H9 (cell line): ENCODE data around the gene CHN2. TPM values are rescaled to one million over a fixed set of nuclear protein-coding genes. Genes with fewer than 3 reads are reported as not detected.

Experiments
- DNase-seq: peaks from one replicate; pipeline ENCODE4 v3.0.0-alpha.2; 2017
- H2AFZ ChIP-seq: one replicate; pipeline ENCODE4 v1.6.1; 2013; ENCODE audit warnings: mild to moderate bottlenecking, low read length, control low read depth, moderate library complexity
- H2AK5ac ChIP-seq: 2 replicates; pipeline ENCODE4 v1.6.1; 2013; ENCODE audit warnings: low read length, control low read depth, mixed read lengths; ENCODE audit not compliant: insufficient read length
- H2BK120ac ChIP-seq: one replicate; pipeline ENCODE4 v1.6.1; 2013; ENCODE audit warnings: low read depth, mild to moderate bottlenecking, low read length, control low read depth, inconsistent platforms; ENCODE audit not compliant: poor library complexity, severe bottlenecking
- H2BK12ac ChIP-seq: 2 replicates; pipeline ENCODE4 v1.6.1; 2013; ENCODE audit warnings: low read length, control low read depth, mixed read lengths, low read depth; ENCODE audit not compliant: insufficient read length
- H2BK15ac ChIP-seq: 2 replicates; pipeline ENCODE4 v1.6.1; 2013; ENCODE audit warnings: low read depth, low read length, control low read depth
- H2BK20ac ChIP-seq: one replicate; pipeline ENCODE4 v1.6.1; 2013; ENCODE audit warnings: low read depth, mild to moderate bottlenecking, low read length, control low read depth, inconsistent platforms; ENCODE audit not compliant: poor library complexity, severe bottlenecking
- H2BK5ac ChIP-seq: 2 replicates; pipeline ENCODE4 v1.6.1; 2013; ENCODE audit warnings: low read length, control low read depth, mixed read lengths; ENCODE audit not compliant: insufficient read length
- H3K14ac ChIP-seq: 2 replicates; pipeline ENCODE4 v1.6.1; 2013; ENCODE audit warnings: low read length, control low read depth; ENCODE audit not compliant: insufficient read depth
- H3K18ac ChIP-seq: 2 replicates; pipeline ENCODE4 v1.6.1; 2013; ENCODE audit warnings: low read depth, mild to moderate bottlenecking, mixed read lengths, low read length, control low read depth; ENCODE audit not compliant: insufficient read length
- H3K23ac ChIP-seq: 2 replicates; pipeline ENCODE4 v1.6.1; 2013; ENCODE audit warnings: low read length, control low read depth, mixed read lengths, low read depth; ENCODE audit not compliant: insufficient read length
- H3K23me2 ChIP-seq: 2 replicates; pipeline ENCODE4 v1.6.1; 2013; ENCODE audit warnings: low read depth, mild to moderate bottlenecking, mixed read lengths, low read length, control low read depth; ENCODE audit not compliant: insufficient read length, poor library complexity, severe bottlenecking
- H3K27ac ChIP-seq: 2 replicates; pipeline ENCODE4 v1.5.1; 2013; ENCODE audit warnings: low read length, control low read depth, mixed read lengths, low read depth; ENCODE audit not compliant: insufficient read length
- H3K27me3 ChIP-seq: 2 replicates; pipeline ENCODE4 v1.6.1; 2013; ENCODE audit warnings: low read length, control low read depth, inconsistent platforms; ENCODE audit not compliant: insufficient read depth
- H3K4ac ChIP-seq: 2 replicates; pipeline ENCODE4 v1.6.1; 2013; ENCODE audit warnings: low read depth, mild to moderate bottlenecking, control low read depth, inconsistent platforms, low read length, moderate library complexity
- H3K4me1 ChIP-seq: 2 replicates; pipeline ENCODE4 v1.6.1; 2013; ENCODE audit warnings: low read length, control low read depth, inconsistent platforms; ENCODE audit not compliant: insufficient read depth
- H3K4me2 ChIP-seq: 2 replicates; pipeline ENCODE4 v1.6.1; 2013; ENCODE audit warnings: low read length, control low read depth, mixed read lengths; ENCODE audit not compliant: insufficient read length, insufficient read depth
- H3K56ac ChIP-seq: 2 replicates; pipeline ENCODE4 v1.6.1; 2013; ENCODE audit warnings: low read depth, mild to moderate bottlenecking, mixed read lengths, low read length, control low read depth; ENCODE audit not compliant: insufficient read length
- H3K79me1 ChIP-seq: 2 replicates; pipeline ENCODE4 v1.6.1; 2013; ENCODE audit warnings: low read depth, mild to moderate bottlenecking, moderate library complexity, low read length, control low read depth, inconsistent platforms; ENCODE audit not compliant: insufficient read depth, poor library complexity, severe bottlenecking
- H3K79me2 ChIP-seq: 2 replicates; pipeline ENCODE4 v1.6.1; 2013; ENCODE audit warnings: low read length, control low read depth, inconsistent platforms; ENCODE audit not compliant: insufficient read depth
- H3K9ac ChIP-seq: 2 replicates; pipeline ENCODE4 v1.6.1; 2013; ENCODE audit warnings: low read length, control low read depth, mixed read lengths; ENCODE audit not compliant: insufficient read length; ENCODE audit errors: extremely low read depth
- H3K9me3 ChIP-seq: one replicate; pipeline ENCODE4 v1.6.1; 2013; ENCODE audit warnings: low read depth, low read length, inconsistent platforms; ENCODE audit not compliant: control insufficient read depth
- H3T11ph ChIP-seq: one replicate; pipeline ENCODE4 v1.6.1; 2013; ENCODE audit warnings: mild to moderate bottlenecking, low read length, control low read depth, inconsistent platforms
- H4K20me1 ChIP-seq: one replicate; pipeline ENCODE4 v1.6.1; 2013; ENCODE audit not compliant: control insufficient read depth, insufficient read length, insufficient read depth
- H4K5ac ChIP-seq: 2 replicates; pipeline ENCODE4 v1.6.1; 2013; ENCODE audit warnings: low read depth, mild to moderate bottlenecking, mixed read lengths, low read length, control low read depth; ENCODE audit not compliant: insufficient read length
- H4K8ac ChIP-seq: replicated peaks from 2 replicates; pipeline ENCODE4 v1.6.1; 2013; ENCODE audit warnings: low read length, control low read depth, mixed read lengths, low read depth; ENCODE audit not compliant: insufficient read length
- H4K91ac ChIP-seq: 2 replicates; pipeline ENCODE4 v1.6.1; 2013; ENCODE audit warnings: low read depth, mild to moderate bottlenecking, moderate library complexity, mixed read lengths, low read length, control low read depth; ENCODE audit not compliant: insufficient read length
- H3K27ac Mint-ChIP-seq, 3 experiments: 2 replicates in 2 of 3; 3 replicates in 1 of 3; pipeline ENCODE4 v1.8.0; 2020 to 2021; ENCODE audit warnings: mixed read lengths in 3 of 3, mild to moderate bottlenecking in 1 of 3, moderate library complexity in 1 of 3
- H3K27me3 Mint-ChIP-seq: 2 replicates; pipeline ENCODE4 v1.8.0; 2021; ENCODE audit warnings: low read depth, mild to moderate bottlenecking, moderate library complexity, mixed read lengths
- H3K36me3 Mint-ChIP-seq, 3 experiments: 2 replicates in 2 of 3; 3 replicates in 1 of 3; pipeline ENCODE4 v1.8.0; 2020 to 2021; ENCODE audit warnings: low read depth in 3 of 3, mixed read lengths in 3 of 3; ENCODE audit not compliant: insufficient read depth in 1 of 3
- H3K4me1 Mint-ChIP-seq, 2 experiments: 2 replicates each; pipeline ENCODE4 v1.8.0; 2020; ENCODE audit warnings: mixed read lengths in 2 of 2
- H3K4me3 Mint-ChIP-seq, 2 experiments: 2 replicates in 1 of 2; 3 replicates in 1 of 2; pipeline ENCODE4 v1.8.0; 2020 to 2021; ENCODE audit warnings: mild to moderate bottlenecking in 2 of 2, mixed read lengths in 2 of 2, moderate library complexity in 1 of 2
- H3K9me3 Mint-ChIP-seq, 2 experiments: 2 replicates in 1 of 2; 3 replicates in 1 of 2; pipeline ENCODE4 v1.8.0; 2020; ENCODE audit warnings: mild to moderate bottlenecking in 2 of 2, mixed read lengths in 2 of 2, moderate library complexity in 1 of 2
- WGBS: extraction: QIAGEN DNeasy Blood & Tissue Kit; methylation state at CpG from one replicate; pipeline ENCODE4 v1.1.7; 2013; ENCODE audit warnings: missing lambda C conversion rate, low lambda C conversion rate, mixed read lengths; ENCODE audit not compliant: insufficient read length; ENCODE audit errors: extremely low coverage; 5-methylcytosine and 5-hydroxymethylcytosine counted together
- total RNA-seq: library from RNA; stranded (reverse); gene quantifications from 2 replicates; pipeline ENCODE4 v1.2.1, GENCODE V29; 2021
- TF ChIP-seq, protein P1 (sequence below): fragments of 200-600 bp; sonication (generic); conservative IDR thresholded peaks from 3 replicates; pipeline ENCODE4 v1.8.0; 2021; ENCODE audit warnings: antibody characterized with exemption, mild to moderate bottlenecking

The CHN2 gene
- total RNA-seq, 1 experiment from 2014 or later, result 3.3 TPM

DNA sequence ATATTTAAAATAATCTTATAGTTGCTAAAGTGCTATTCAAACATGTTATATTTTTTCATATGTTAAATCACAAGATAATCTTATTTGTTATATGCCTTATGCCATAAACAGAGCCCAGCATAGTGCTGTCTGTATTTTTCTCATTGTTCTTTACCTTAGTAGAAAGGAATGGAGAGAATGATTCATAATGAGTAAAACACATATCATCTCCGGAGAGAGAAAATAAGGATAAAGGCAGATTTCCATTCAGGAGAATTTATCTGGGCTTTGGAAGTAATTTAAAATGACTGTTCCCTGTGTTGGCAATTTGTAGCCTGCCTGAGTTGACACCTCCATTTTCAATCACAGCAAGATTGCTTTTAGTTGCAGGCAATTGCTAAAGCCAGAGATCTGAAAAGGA is 30.2 kb downstream of the CHN2 start:
- Histone ChIP-seq H3K9ac (no peak overlapping the region), H3K4me2 (no peak overlapping the region), H3K27me3 (no peaks in the 10 kb centered on the region), H3K9me3 (no peaks in the 10 kb centered on the region), H3K4me1 (no peaks in the 10 kb centered on the region), H4K20me1 (no peaks in the 10 kb centered on the region), H3K18ac (no peak overlapping the region), H3K56ac (no peak overlapping the region), H2AK5ac (no peak overlapping the region), H4K5ac (no peak overlapping the region), H3T11ph (no peak overlapping the region), H3K4ac (no peak overlapping the region), H2BK120ac (no peak overlapping the region), H4K8ac (no peak overlapping the region), H2BK12ac (no peak overlapping the region), H3K23ac (no peak overlapping the region), H2AFZ (no peak overlapping the region), H2BK20ac (no peak overlapping the region), H2BK5ac (no peak overlapping the region), H3K79me2 (no peaks in the 10 kb centered on the region), H3K27ac (no peak overlapping the region), H3K23me2 (no peaks in the 10 kb centered on the region), H2BK15ac (no peak overlapping the region), H3K14ac (no peak overlapping the region), H4K91ac (no peak overlapping the region), H3K79me1 (no peaks in the 10 kb centered on the region)
- no peak overlapping the region for H3K4me3 Mint-ChIP-seq
- WGBS, result no CpG with 5 or more reads among the region's 1 CpG
- no peak overlapping the region for H3K27ac Mint-ChIP-seq
- TF ChIP-seq, protein P1, sequence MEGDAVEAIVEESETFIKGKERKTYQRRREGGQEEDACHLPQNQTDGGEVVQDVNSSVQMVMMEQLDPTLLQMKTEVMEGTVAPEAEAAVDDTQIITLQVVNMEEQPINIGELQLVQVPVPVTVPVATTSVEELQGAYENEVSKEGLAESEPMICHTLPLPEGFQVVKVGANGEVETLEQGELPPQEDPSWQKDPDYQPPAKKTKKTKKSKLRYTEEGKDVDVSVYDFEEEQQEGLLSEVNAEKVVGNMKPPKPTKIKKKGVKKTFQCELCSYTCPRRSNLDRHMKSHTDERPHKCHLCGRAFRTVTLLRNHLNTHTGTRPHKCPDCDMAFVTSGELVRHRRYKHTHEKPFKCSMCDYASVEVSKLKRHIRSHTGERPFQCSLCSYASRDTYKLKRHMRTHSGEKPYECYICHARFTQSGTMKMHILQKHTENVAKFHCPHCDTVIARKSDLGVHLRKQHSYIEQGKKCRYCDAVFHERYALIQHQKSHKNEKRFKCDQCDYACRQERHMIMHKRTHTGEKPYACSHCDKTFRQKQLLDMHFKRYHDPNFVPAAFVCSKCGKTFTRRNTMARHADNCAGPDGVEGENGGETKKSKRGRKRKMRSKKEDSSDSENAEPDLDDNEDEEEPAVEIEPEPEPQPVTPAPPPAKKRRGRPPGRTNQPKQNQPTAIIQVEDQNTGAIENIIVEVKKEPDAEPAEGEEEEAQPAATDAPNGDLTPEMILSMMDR, result no peak
- peaks cover 4 to 11% of the 10 kb centered on the region in 2 experiments; a peak in 2 of 4 replicates for H3K4me1 Mint-ChIP-seq
- DNase-seq, result no peak
- H3K36me3 Mint-ChIP-seq, result peaks cover 0 to 15% (median 2%) of the 10 kb centered on the region in 3 experiments; a peak in 4 of 7 replicates
- peaks cover 13 to 14% of the 10 kb centered on the region in 2 experiments for H3K9me3 Mint-ChIP-seq
- H3K27me3 Mint-ChIP-seq, result no peaks in the 10 kb centered on the region
